Right lung (tissue), 5 donors: ENCODE results near the gene USP7. TPM values are rescaled to one million over a fixed set of nuclear protein-coding genes. Genes with fewer than 3 reads are reported as not detected.
"Not testable (repeated sequence)": the region's sequence is repeated elsewhere in the genome, so short reads cannot be mapped to it uniquely, and the experiment has no call there.

Experiments
- DNase-seq, 2 donors: peaks; one replicate each; pipeline ENCODE4 v3.0.0-alpha.2; 2013
- polyA plus RNA-seq, 5 donors: library from polyadenylated mRNA; unstranded; fragments of 120-200 nt; gene quantifications; one replicate each; pipeline versions ENCODE4 v1.2.1 to v1.2.3, GENCODE V29; 2013; ENCODE audit warnings: inconsistent platforms in 1 of 5, low replicate concordance in 1 of 5; ENCODE audit not compliant: insufficient read length in 5 of 5, insufficient read depth in 1 of 5

USP7 gene
- polyA plus RNA-seq, 5 donors: 97.9 to 145 (median 121) TPM

- DNase-seq: no peak
Observed at GRCh38 chr16:8846401-8846932, 117.2 kb downstream of the USP7 start.

- no peak for DNase-seq
Observed at GRCh38 chr16:8845699-8846298, 117.9 kb downstream of the USP7 start.

- DNase-seq: not testable (repeated sequence)
Observed at GRCh38 chr16:8843296-8843695, 120.4 kb downstream of the USP7 start.

Other genes with a start within 250 kb of the USP7 start
- 10 to 100 TPM; 11.6 to 14.0 (median 12.7) TPM for gene TMEM186, start 166.3 kb downstream of the USP7 start, polyA plus RNA-seq
- gene PMM2, start 166.1 kb downstream of the USP7 start, polyA plus RNA-seq: 10 to 100 TPM; 19.9 to 24.6 (median 22.6) TPM
- 100 to 1,000 TPM in 1 of 5 donors, 10 to 100 TPM in 4; 88.1 to 111 (median 90.1) TPM for gene CARHSP1, start 94.9 kb downstream of the USP7 start, polyA plus RNA-seq
- under 1 TPM in 2 of 5 donors, not detected in 3; 0.14 to 0.15 TPM for gene LITAFD, start 81.6 kb downstream of the USP7 start, polyA plus RNA-seq
- gene HAPSTR1, start 127.7 kb upstream of the USP7 start, polyA plus RNA-seq: 10 to 100 TPM; 33.7 to 48.0 (median 41.2) TPM